ENCODE results near the gene TEX54. TPM values are rescaled to one million over a fixed set of nuclear protein-coding genes. Genes with fewer than 3 reads are reported as not detected.

TEX54 gene
- total and polyA plus RNA-seq, 2 of the 13 experiments (the other 11 are each of a cell fraction or from before 2014, with no cell fraction given), result not detected

DNA sequence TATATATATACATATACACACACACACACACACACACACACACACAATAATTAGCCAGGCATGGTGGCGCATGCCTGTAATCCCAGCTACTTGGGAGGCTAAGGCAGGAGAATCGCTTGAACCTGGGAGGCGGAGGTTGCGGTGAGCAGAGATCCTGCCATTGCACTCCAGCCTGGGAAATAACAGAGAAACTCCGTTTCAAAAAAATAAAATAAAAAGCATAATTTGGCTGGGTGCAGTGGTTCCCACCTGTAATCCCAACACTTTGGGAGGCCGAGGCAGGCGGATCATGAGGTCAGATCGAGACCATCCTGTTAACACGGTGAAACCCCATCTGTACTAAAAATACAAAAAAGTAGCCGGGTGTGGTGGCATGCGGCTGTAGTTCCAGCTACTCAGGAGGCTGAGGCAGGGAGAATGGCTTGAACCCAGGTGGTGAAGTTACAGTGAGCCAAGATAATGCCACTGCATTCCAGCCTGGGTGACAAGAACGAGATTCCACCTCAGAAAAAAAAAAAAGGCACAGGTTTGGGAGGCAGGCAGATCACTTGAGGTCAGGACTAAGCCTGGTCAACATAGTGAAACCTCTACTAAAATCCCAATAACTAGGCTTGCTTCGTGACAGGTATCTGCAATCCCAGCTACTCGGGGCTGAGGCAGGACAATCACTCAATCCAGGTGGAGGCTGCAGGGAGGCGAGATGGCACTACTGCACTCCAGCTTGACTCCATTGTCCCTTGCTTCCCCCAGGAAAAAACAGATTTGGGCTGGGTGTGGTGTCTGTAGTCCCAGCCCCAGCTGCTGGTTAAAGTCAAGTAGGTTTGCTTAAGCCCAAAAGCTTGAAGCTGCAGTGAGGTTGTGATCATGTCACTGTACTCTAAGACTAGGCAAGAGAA is 18.5 kb upstream of the TEX54 start (continued):
- TF ChIP-seq, protein P1, sequence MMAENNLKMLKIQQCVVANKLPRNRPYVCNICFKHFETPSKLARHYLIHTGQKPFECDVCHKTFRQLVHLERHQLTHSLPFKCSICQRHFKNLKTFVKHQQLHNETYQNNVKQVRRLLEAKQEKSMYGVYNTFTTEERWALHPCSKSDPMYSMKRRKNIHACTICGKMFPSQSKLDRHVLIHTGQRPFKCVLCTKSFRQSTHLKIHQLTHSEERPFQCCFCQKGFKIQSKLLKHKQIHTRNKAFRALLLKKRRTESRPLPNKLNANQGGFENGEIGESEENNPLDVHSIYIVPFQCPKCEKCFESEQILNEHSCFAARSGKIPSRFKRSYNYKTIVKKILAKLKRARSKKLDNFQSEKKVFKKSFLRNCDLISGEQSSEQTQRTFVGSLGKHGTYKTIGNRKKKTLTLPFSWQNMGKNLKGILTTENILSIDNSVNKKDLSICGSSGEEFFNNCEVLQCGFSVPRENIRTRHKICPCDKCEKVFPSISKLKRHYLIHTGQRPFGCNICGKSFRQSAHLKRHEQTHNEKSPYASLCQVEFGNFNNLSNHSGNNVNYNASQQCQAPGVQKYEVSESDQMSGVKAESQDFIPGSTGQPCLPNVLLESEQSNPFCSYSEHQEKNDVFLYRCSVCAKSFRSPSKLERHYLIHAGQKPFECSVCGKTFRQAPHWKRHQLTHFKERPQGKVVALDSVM (CRISPR knock-in tag; IDR thresholded peaks at IDR 0.05), result no peak
- TF ChIP-seq MEF2D (CRISPR knock-in tag; IDR thresholded peaks at IDR 0.05) (0 out of 2 replicates have a peak, but pooled peaks have one; percentile 46), PITX1 (CRISPR knock-in tag; IDR thresholded peaks at IDR 0.05) (0 out of 2 replicates have a peak, but pooled peaks have one; percentile 35), BRD4 (CRISPR knock-in tag; IDR thresholded peaks at IDR 0.05) (no peak), DPF2 (CRISPR knock-in tag; IDR thresholded peaks at IDR 0.05; ENCODE audit: borderline replicate concordance, low read depth) (no peak), AKAP8 (CRISPR knock-in tag; IDR thresholded peaks at IDR 0.05) (0 out of 2 replicates have a peak, but pooled peaks have one; percentile 42), MBD4 (IDR thresholded peaks at IDR 0.05; ENCODE audit: borderline replicate concordance, low read length) (peak; percentile 64; the same call in 1 of the 2 replicates), ONECUT2 (CRISPR knock-in tag; IDR thresholded peaks at IDR 0.05) (no peak)
- TF ChIP-seq, protein P2, sequence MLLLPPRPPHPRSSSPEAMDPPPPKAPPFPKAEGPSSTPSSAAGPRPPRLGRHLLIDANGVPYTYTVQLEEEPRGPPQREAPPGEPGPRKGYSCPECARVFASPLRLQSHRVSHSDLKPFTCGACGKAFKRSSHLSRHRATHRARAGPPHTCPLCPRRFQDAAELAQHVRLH (CRISPR knock-in tag; IDR thresholded peaks at IDR 0.05; ENCODE audit: borderline replicate concordance, low read depth), result no peak
- TF ChIP-seq, protein P3, sequence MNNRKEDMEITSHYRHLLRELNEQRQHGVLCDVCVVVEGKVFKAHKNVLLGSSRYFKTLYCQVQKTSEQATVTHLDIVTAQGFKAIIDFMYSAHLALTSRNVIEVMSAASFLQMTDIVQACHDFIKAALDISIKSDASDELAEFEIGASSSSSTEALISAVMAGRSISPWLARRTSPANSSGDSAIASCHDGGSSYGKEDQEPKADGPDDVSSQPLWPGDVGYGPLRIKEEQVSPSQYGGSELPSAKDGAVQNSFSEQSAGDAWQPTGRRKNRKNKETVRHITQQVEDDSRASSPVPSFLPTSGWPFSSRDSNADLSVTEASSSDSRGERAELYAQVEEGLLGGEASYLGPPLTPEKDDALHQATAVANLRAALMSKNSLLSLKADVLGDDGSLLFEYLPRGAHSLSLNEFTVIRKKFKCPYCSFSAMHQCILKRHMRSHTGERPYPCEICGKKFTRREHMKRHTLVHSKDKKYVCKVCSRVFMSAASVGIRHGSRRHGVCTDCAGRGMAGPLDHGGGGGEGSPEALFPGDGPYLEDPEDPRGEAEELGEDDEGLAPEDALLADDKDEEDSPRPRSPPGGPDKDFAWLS (CRISPR knock-in tag; IDR thresholded peaks at IDR 0.05; ENCODE audit: borderline replicate concordance), result no peak
- TF ChIP-seq, protein P4, sequence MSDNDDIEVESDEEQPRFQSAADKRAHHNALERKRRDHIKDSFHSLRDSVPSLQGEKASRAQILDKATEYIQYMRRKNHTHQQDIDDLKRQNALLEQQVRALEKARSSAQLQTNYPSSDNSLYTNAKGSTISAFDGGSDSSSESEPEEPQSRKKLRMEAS (IDR thresholded peaks at IDR 0.05), result no peak
- TF ChIP-seq, protein P5, sequence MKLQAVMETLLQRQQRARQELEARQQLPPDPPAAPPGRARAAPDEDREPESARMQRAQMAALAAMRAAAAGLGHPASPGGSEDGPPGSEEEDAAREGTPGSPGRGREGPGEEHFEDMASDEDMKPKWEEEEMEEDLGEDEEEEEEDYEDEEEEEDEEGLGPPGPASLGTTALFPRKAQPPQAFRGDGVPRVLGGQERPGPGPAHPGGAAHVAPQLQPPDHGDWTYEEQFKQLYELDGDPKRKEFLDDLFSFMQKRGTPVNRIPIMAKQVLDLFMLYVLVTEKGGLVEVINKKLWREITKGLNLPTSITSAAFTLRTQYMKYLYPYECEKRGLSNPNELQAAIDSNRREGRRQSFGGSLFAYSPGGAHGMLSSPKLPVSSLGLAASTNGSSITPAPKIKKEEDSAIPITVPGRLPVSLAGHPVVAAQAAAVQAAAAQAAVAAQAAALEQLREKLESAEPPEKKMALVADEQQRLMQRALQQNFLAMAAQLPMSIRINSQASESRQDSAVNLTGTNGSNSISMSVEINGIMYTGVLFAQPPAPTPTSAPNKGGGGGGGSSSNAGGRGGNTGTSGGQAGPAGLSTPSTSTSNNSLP (IDR thresholded peaks at IDR 0.05; ENCODE audit: low read depth, low read length), result no peak
- TF ChIP-seq, protein P6, sequence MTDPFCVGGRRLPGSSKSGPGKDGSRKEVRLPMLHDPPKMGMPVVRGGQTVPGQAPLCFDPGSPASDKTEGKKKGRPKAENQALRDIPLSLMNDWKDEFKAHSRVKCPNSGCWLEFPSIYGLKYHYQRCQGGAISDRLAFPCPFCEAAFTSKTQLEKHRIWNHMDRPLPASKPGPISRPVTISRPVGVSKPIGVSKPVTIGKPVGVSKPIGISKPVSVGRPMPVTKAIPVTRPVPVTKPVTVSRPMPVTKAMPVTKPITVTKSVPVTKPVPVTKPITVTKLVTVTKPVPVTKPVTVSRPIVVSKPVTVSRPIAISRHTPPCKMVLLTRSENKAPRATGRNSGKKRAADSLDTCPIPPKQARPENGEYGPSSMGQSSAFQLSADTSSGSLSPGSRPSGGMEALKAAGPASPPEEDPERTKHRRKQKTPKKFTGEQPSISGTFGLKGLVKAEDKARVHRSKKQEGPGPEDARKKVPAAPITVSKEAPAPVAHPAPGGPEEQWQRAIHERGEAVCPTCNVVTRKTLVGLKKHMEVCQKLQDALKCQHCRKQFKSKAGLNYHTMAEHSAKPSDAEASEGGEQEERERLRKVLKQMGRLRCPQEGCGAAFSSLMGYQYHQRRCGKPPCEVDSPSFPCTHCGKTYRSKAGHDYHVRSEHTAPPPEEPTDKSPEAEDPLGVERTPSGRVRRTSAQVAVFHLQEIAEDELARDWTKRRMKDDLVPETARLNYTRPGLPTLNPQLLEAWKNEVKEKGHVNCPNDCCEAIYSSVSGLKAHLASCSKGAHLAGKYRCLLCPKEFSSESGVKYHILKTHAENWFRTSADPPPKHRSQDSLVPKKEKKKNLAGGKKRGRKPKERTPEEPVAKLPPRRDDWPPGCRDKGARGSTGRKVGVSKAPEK (CRISPR knock-in tag; IDR thresholded peaks at IDR 0.05; ENCODE audit: borderline replicate concordance), result 0 out of 2 replicates have a peak, but pooled peaks have one; percentile 39
